Activated CD8-positive, alpha-beta memory T cell treated with anti-CD3 and anti-CD28 coated beads, Interleukin-2, amount 50 U/mL, for 1 hour (primary cell): ENCODE results near the gene PLEKHM3.
"Not testable (repeated sequence)": the region's sequence is repeated elsewhere in the genome, so short reads cannot be mapped to it uniquely, and the experiment has no call there.

Experiments
- DNase-seq: peaks from one replicate; pipeline ENCODE4 v3.0.0-alpha.2; 2020; ENCODE audit errors: extremely low read depth

The PLEKHM3 gene

DNA sequence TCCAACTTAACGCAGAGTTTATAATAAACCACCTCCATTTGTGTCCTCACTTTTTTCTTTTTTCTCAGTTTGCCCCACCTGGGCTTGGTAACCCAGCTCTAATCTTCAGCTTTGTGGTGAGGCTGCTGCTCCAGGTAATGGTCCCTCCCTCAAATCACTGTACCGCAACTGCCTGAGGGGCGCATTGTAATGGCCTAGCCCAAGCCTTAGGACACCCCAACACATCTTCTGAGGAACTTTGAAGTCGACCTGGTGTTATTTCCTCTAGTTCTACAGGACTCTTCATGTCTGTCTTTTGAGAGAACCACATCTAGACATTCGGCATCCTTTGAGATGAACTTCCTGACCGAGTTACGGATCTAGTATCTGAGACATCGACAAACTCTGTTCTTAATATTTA is 99.7 kb downstream of the PLEKHM3 start:
- no peak for DNase-seq

DNA sequence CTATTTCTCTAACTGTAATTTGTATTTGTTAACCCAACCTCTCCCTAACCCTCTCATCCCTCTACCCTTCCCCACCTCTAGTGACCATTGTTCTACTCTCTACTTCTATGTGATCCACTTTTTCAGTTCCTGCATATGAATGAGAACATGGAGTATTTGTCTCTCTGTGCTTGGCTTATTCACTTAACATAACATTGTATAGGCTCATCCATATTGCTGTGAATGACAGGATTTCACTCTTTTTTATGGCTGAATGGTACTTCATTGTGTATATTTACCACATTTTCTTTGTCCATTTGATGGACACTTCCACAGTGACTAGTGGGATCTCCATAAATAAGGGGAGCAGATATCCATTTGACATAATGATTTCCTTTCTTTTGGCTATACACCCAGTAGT is 103.7 kb downstream of the PLEKHM3 start:
- no peak for DNase-seq

DNA sequence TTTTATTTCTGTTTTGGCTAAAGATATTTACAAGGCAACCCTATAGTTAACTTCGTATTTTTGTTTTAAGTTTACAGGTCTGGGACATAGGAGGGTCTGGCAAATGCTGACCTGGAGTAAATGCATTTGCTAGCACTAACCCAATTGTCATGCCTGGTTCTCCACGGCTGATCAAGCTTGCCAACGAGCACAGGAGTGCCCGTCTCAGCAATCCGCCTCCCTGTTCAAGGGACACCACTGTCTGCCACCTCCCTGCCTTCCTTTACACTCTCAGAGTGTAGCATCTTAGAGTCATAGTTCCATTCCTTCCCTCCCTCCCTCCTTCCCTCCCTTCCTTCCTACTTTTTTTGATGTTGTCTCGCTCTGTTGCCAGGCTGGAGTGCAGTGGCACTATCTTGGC is 104.6 kb downstream of the PLEKHM3 start:
- no peak for DNase-seq

DNA sequence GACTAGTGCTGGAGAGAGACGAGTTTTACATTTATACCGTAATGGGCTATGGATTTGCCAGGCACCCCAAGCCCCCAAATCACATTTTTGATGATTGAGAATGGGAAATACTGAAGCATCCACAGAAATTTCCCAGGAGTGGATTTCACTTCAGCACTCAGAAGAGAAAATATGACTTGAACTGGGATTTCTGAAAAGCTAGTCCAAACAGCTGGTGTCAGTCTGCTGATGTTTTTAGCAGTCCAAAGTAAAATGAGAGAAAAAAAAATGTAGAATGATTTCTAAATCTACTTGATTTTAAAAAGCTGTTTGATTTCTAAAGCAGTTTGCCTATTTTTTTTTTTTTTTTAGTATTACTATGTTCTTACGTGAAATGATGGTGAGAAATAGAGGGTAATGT is 105.0 kb downstream of the PLEKHM3 start:
- DNase-seq = no peak

DNA sequence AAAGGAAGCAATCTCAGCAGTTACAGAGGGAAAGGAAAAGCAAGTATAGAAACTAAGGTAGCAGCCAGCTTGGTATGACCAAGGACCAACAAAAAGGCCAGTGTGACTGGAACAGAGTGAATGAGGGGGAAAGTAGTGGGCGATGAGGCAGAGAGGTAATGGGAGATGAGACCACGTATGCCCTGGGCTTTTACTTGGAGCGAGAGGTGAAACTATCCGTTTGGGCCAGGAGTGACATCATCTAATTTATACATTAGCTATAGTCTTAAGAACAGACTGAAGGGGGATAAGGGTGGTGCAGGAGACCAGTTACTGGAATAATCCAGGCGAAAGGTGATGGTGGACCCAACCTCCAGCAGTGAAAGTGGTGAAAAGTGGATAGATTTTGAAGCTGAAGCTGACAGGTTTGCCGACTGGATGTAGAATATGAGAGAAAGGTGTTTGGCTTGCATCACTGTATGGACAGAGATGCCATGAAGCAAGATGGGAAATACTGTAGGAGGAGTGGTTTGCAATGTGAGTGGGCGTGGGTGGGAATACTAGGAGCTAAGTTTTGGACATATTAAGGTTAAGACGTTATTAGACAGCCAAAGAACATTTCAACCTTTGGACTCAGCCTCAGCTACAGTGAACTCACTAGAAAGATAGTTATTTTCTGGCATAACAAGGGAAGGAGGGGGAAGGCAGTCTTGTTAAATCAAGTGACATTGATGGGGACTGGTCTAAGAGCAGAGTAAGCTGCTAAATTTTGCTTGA is 106.0 kb downstream of the PLEKHM3 start:
- no peak for DNase-seq

DNA sequence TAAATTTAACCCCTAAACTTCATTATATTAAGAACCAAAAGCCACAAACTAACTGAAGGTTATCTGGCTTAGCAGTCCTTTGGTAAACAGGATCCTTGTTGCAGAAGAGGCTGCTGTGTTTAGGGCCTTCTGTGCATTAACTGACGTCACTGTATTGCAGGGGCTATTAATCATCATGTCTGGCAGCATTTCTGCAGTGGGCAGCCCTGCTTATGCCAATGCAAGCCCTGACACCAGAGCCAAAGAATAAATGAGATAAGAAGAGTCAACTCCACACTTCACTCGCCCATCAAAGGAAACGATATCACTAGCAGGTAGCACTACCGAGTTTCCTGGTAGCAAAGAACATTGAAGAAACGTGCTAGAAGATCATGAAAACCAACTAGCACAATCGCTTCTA is 110.6 kb downstream of the PLEKHM3 start:
- DNase-seq = no peak

DNA sequence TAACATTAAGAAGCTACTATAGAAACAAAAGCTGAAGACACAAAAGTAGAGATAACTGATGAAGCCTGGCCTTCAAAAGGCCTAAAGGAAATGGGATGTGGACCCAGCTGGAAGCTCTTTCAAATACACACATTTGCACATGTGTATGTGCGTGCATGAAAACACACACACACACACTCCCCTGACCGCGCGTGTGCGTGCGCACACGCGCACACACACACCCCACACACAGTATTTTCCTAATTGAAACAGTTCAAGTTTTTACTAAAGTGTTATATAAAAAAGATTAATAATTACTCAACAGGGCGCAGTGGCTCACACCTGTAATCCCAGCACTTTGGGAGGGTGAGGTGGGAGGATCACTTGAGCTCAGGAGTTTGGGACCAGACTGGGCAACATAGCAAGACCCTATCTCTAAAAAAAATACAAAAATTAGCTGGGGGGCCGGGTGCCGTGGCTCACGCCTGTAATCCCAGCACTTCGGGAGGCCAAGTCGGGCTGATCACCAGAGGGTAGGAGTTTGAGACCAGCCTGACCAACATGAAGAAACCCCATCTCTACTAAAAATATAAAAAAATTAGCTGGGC is 111.5 kb downstream of the PLEKHM3 start:
- no peak for DNase-seq

DNA sequence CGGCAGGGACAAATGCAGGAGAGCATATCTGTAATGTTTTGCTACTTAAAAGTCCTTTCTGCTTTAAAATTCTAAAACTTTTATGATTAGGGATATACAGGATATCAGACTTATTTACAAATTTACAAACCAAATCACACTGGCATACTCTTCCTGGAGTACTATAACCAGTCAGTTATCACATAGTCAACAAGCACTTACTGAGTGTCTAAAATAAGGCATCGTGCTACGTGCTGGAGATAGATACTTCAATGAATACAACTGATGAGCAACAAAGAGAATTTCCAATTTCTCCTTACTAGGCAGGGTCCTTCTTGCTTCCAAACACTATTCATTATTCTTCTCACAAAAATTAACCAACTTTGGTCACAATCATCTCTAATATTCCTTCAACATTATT is 113.5 kb downstream of the PLEKHM3 start:
- DNase-seq = no peak

DNA sequence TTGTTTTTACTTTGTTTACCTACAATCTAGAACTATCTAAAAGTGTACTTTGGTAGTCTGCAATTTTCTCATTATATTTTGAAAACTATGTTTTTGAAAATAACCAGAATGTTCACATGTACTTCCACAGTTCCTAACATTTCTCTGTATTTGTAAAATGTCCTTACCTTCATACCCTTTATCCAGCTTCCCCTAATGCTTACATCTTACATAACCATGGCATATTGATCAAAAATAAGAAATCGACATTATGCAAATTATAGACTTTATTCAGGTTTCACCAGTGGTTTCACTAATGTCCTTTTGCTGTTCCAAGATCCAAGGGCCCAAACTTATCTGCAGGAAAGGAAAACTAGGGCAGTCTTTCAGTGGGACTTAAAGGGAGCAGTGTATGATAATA is 114.1 kb downstream of the PLEKHM3 start:
- DNase-seq = no peak

DNA sequence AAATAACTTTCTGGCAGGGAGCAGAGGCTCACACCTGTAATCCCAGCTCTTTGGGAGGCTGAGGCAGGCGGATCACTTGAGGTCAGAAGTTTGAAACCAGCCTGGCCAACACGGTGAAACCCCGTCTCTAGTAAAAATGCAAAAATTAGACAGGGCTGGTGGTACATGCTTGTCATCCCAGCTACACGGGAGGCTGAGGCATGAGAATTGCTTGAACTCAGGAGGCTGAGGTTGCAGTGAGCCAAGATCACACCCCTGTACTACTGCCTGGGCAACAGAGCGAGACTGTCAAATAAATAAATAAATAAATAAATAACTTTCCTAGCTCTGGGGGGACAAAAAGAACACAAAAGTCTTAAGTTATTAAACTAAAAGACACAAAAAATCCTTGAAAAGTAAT is 118.8 kb downstream of the PLEKHM3 start:
- not testable (repeated sequence) for DNase-seq

DNA sequence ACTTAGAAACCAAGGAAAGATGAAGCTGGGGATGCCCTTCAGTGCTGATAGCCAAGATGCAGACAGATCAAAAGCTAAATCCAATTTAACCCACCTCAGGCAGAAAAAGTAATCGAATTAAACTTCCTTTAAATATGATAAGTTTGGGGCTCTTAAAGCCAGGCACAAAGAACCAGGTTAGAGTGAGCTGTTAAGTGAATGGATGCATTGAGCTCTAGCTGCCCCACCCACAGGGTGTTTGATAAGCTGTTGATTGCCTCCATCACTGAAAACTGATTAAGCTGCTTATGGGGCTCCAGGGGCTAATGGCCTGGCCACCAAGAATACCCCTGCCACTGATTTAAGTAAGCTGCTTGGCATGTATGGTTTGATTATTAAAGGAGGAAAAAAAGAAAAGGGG is 119.8 kb downstream of the PLEKHM3 start:
- no peak for DNase-seq

DNA sequence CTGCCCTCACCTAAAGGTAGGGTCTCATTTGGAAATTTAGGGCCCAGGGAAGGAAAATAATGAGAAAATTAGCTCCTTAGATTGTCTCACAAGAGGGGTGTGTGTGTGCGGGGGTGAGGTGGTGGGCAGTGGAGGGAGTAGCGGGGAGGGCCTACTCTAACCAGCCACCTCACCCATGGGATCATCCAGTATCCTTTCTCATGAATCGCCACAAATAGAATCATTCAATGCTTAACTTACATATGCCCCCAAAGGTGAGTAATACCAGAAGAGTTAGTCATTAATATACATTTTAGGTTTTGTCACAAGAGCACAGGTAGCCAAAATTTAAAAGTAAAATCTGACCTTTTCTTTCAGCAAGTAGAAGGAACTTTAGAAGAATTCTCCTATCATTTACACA is 122.1 kb downstream of the PLEKHM3 start:
- DNase-seq = no peak

DNA sequence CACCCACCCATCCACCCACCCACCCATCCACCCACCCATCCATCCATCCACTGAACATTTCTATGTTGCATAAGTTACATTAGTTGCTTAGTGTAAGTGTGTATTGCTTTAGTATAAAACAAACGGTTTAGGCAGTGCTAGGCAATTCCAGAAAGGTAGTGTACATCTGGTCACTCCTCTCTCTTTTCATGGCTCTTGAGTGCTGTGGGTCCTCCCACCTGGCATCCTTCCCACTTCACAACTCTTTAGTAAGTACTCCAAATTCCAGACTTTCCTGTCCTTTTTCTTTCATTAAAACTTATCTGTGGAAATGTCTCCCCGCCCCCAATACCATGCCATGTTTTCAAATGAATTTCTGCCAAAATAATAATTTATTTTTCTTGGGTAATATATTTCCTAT is 122.5 kb downstream of the PLEKHM3 start:
- DNase-seq = no peak

DNA sequence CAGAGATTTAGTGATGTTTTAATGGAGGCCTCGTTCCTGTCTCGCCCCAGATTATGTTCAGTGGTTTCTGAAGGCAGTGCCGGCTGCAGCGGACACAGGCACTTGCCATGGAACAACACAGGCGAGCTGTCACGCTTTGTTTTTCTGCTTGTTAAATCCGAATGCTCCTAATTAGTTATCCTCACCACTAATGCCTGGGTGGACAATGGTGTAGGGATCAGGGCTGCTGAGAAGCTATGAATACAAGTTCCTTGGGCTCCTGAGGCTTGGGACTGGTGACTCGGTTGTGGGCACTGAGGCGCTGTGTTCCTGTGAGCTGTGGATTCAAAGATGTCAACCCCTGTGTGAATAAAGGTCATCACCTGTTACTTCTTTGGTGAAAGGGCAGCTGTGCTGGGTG is 123.5 kb downstream of the PLEKHM3 start:
- DNase-seq = no peak

DNA sequence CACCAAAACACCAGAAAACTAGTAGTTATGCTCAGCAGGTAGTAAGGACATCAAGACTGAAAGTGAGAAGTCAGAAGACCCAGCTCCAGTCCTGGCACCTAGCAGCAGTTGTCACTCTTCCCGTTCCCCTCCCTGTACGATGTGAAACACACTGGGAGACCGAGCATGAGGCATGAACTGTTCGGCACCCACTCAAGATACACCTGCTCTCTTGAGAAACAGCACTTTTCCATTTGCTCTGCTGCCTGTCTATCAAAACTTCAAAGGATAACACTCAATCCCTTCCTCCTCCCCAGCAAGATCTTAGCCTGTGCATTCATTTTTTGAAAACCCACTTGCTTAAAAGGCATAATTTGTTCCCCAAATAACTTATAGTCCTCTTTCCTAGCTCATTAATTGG is 123.9 kb downstream of the PLEKHM3 start:
- no peak for DNase-seq

DNA sequence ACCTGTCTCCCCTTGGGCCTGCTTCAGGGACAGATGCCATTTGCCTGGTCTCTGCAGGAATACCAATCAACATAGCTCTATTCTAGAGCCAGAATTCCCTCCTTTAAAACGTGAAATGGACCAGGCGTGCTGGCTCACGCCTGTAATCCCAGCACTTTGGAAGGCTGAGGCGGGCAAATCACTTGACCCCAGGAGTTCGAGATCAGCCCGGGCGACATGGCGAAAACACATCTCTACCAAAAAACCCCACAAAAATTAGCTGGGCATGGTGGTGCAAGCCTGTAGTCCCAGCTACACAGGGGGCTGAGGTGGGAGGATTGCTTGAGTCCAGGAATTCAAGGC is 127.0 kb downstream of the PLEKHM3 start:
- DNase-seq = no peak

DNA sequence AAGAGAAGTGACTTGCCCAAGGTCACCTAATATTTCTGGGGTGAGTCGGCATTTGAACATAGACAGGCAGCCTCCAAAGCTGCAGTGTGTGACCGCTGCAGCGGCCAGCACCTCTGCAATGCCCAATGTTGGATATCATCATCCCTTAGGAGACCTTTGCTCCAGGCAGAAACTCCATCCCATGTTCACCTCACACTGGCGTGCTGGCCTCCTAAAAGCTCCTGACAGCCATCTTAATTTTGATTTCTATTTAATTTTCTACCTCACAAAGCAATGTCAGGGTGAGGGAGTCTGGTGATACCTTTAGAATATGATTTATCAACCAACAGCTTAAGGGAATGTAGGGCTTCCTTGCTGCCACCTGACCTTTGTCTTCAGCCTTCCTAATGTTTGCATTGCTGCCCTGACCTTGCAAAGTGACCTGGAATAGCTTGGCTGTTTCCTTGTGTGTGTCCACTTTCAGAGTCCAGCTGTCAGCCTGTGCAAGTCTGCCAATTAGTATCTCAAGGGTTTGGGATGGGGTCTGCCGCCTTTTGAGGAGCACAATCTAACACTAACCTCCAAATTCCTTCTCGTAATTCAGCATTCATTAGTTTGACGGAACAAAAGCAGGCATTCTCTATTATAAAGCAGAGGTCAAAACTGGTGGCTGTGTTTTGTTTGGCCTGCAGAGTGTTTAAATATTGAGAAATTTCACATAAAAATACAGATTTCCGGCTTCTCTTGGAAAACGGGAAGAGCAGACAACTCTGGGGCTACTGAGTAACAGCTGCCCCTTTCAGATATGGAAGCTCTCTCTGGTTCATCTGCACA is 127.6 kb downstream of the PLEKHM3 start:
- no peak for DNase-seq

DNA sequence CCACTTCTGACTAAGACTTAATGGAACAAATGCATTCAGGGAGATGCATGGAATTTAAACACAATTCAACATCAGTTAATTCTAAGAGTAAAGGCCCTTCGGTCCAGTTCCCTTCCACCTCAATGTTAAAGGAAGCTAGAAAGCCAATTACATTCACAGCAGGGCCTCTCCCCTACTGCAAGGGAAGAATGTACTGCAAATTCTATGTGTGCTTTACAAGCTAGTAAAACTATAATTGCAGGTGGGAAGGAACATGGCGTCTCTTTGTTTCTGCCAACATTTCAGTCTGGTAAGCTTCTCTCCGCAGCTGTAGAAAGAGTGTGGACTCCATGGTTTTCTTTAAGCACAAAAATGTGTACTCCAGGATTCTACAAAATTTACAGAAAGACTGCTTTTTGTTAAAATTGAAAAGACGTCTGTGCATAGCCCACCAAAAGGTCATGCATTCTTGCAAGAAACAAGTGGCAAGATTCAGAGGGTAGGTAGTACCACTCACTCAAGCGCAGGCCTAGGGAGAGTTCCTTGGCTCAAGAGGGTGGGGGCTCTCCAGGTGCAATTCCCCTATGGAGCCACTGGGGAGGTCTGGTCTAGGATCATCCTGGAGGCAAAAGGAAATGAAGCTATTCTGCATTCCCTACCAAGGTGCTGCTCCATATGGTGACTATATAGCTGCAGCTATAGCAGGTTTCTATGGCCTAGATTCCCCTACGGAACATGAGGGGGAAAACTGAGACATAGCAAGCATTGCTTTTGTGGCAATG is 128.6 kb downstream of the PLEKHM3 start:
- DNase-seq = no peak

DNA sequence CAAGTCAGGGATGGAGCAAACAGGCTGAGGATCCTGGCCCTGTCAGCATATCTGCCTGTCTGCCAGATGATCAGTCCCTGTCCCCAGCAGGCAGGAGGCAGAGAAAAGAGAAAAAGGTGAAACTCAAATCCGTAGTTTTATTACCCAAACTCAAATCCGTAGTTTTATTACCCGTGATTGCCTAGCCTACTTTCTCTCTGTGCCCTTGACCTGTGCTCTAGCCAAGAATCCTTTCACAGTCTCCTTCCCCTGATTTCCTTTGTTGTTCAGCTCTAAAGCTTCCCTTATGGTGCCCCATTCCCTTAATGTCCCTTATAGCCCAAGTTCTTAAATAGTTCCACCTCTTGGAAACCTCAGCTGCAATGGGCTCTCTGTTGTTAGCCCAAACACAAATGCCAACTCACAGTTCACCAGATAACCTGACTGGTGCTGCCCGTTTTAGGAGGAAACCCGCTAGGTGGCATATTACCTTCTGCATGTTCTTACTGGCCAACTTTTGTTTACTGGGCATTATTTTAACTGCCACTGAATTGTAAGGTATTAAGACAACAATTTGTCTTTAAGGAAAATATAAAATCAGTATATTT is 130.0 kb downstream of the PLEKHM3 start:
- no peak for DNase-seq

DNA sequence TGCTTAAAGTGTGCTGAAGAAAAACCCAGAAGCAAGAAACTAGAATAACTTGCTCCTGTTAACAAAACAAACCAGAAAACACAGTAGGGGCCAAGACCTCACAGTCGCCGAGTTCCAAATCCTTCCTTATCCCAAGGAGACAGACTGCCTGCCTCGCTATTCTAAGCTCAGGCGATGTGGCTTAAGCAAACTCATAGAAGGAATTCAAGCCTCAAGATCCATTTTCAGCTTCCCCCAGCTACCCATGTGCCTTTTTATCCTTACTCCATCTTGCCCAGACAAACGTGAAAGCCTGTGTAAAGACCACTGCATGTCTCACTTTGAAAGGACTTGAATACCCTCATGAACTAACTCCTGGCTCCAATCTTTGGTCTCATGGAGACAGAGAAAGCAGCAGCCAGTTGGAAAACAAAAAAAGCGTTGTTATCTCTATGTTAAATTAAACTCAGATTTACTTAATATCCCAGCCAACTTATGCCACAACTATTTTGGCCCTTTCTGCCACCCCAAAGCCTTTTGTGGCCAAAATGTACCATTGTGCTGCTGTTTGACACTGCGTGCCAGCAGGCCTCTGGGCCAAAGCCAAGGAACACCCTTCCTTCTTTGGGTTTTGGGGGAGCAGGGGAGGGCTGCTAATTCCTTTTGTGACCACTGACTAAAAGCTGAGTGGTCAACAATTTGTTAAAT is 132.5 kb downstream of the PLEKHM3 start:
- DNase-seq = no peak

DNA sequence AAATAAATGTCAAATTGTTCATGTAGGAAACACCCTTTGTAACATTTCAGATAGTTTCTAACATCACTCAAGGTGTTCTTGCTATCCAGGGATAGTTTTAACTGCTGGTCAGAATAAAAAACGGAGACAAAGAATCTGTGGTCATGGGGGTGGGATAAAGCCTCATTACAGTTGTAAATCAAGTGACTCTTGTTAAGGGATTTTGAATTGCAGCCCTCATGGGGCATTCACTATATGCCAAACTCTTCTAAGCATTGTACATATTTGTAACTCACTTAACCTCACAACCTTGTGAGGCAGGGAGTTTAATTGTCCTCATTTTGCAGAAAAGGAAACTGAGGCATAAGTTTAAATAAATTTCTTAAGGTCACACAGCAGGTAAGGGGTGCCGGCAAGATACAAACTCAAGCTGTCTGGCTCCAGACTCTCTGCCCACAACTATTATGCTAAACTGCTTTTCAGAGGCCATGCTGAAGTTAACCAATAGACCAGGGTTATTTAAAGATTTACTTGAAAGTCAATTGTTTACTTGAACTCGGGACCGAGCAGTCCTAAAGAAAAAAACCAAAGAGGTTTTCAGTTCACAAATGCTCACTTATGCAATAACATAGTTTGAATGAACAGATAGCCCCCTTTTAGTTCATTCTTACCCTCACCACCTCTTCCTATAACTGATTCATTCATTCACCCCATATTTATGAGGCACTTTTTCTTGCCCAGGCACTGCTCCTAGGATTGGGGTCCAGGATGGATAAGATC is 134.1 kb downstream of the PLEKHM3 start:
- no peak for DNase-seq
